Posterior vena cava (tissue), 2 donors: Measurements from ENCODE around the gene WASHC4. TPM values are rescaled to one million over a fixed set of nuclear protein-coding genes. Genes with fewer than 3 reads are reported as not detected.

Experiments used
- DNase-seq: peaks from one replicate; pipeline ENCODE4 v3.0.0-alpha.2; 2020; ENCODE audit warnings: low spot score
- intact Hi-C, 2 donors: fragments of 100-400 bp; cut with DNase I; formaldehyde crosslinking; loops; one replicate each; pipeline versions ENCODE4 v1.14.1 to v1.14.2; 2022 to 2023
- long read RNA-seq, 2 donors: library from polyadenylated mRNA; unstranded; transcript quantifications; one replicate each; pipeline ENCODE4 v2.0.0, GENCODE V29; 2020 to 2021
- total RNA-seq, 2 donors: library from RNA; stranded (reverse); fragmentation: NEBNext Ultra II Directional; extraction: Animal tissue kit (Norgen Biotek cat#: 25700); gene quantifications; one replicate each; pipeline ENCODE4 v1.2.1, GENCODE V29; 2021
- donor health status: DM: yes; HTN: yes; CAD: no.
- donor health status: DM: yes; HTN: yes; CAD: no.

WASHC4 gene
- total RNA-seq, result 10 to 100 TPM; 54.9 to 57.5 TPM
- long read RNA-seq, donor 1, full-length matches to known transcripts, result 3 of 32 reads
- long read RNA-seq, donor 1, partial matches to known transcripts, result 19 of 32 reads
- long read RNA-seq, donor 1, other reads (novel, unspliced or antisense), result 10 of 32 reads
- long read RNA-seq, donor 2, partial matches to known transcripts, result 17 of 19 reads
- long read RNA-seq, donor 2, other reads (novel, unspliced or antisense), result 2 of 19 reads

- peak; percentile 99 for DNase-seq
- intact Hi-C loops, result no loop called here
Measured at GRCh38 chr12:105107494-105108371, at the start of gene WASHC4. TSS of gene WASHC4 (plus strand) at chr12:105107731. CDS start at chr12:105107801, 70 bp downstream.

- intact Hi-C loops, result no loop called here
- DNase-seq, result no peak
Measured at GRCh38 chr12:105060715-105061378, 46.7 kb upstream of the WASHC4 start.

- no peak for DNase-seq
- intact Hi-C loops, result no loop called here
Measured at GRCh38 chr12:105064564-105065178, 42.9 kb upstream of the WASHC4 start.

- intact Hi-C loops, result no loop called here
- DNase-seq, result no peak
Measured at GRCh38 chr12:105067511-105068031, 40.0 kb upstream of the WASHC4 start.

- intact Hi-C loops, result no loop called here
- no peak for DNase-seq
Measured at GRCh38 chr12:105069936-105070702, 37.4 kb upstream of the WASHC4 start.

GRCh38 chr12:105071981-105072380 lies 35.5 kb upstream of the WASHC4 start:
- intact Hi-C loops, result no loop called here
- no peak for DNase-seq

- intact Hi-C loops, result no loop called here
- DNase-seq, result no peak
Measured at GRCh38 chr12:105072888-105073488, 34.5 kb upstream of the WASHC4 start.

- DNase-seq, result no peak
- intact Hi-C loops, result no loop called here
Measured at GRCh38 chr12:105076098-105076497, 31.4 kb upstream of the WASHC4 start.

GRCh38 chr12:105076913-105077312 lies 30.6 kb upstream of the WASHC4 start:
- intact Hi-C loops, result no loop called here
- DNase-seq, result no peak

GRCh38 chr12:105077435-105077834 lies 30.1 kb upstream of the WASHC4 start:
- DNase-seq, result no peak
- intact Hi-C loops, result no loop called here

- intact Hi-C loops, result no loop called here
- no peak for DNase-seq
Measured at GRCh38 chr12:105078712-105079570, 28.6 kb upstream of the WASHC4 start.

GRCh38 chr12:105083031-105083430 lies 24.5 kb upstream of the WASHC4 start:
- DNase-seq, result no peak
- intact Hi-C loops, result no loop called here

- intact Hi-C loops, result no loop called here
- DNase-seq, result peak; percentile 88
Measured at GRCh38 chr12:105083551-105084105, 23.9 kb upstream of the WASHC4 start.

GRCh38 chr12:105084251-105085250 lies 23.0 kb upstream of the WASHC4 start, which contains the start of gene ALDH1L2:
TSS of gene ALDH1L2 (minus strand) at chr12:105084458. CDS start at chr12:105084436, 22 bp downstream.
- intact Hi-C loops, result no loop called here
- peak; percentile 97 for DNase-seq

- DNase-seq, result no peak
- intact Hi-C loops, result no loop called here
Measured at GRCh38 chr12:105085501-105085900, 22.0 kb upstream of the WASHC4 start.

GRCh38 chr12:105089817-105090216 lies 17.7 kb upstream of the WASHC4 start:
- no peak for DNase-seq
- intact Hi-C loops, result no loop called here
